ENCODE results near the gene LAYN.

DNA sequence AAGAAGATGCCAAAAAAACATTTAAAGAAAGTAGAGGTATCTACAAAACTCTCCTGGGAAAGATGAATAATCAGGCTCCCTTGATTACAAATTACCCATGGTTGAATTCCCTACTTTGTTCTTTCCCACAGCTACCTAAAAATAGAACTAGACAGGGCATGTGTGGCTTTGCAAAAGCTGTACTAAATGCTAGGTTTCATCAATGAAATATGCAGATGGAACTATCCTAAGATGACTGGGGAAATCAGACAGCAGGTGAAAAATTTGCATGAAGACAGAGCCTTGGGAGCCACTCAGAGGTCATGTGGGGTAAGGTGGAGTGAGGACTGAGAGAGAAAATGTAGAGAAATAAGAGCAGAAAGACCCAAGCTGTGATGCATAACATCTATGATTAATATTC is 14.7 kb downstream of the LAYN start:
- TF ChIP-seq POLR2A (IDR thresholded peaks at IDR 0.05; ENCODE audit: low read length) (no peak), FOSL2 (IDR thresholded peaks at IDR 0.05) (no peak), FOSL2 (CRISPR knock-in tag; IDR thresholded peaks at IDR 0.05) (no peak), ESRRA (IDR thresholded peaks at IDR 0.05; ENCODE audit: borderline replicate concordance, low read length) (no peak), MAFK (IDR thresholded peaks at IDR 0.05; ENCODE audit: partially characterized antibody) (no peak), EP300 (IDR thresholded peaks at IDR 0.05) (no peak), RNF2 (IDR thresholded peaks at IDR 0.05; ENCODE audit: borderline replicate concordance, low read depth) (no peak), JUNB (IDR thresholded peaks at IDR 0.05) (no peak), MYC (IDR thresholded peaks at IDR 0.05; ENCODE audit: borderline replicate concordance, low read length) (no peak)
- TF ChIP-seq, protein P1, sequence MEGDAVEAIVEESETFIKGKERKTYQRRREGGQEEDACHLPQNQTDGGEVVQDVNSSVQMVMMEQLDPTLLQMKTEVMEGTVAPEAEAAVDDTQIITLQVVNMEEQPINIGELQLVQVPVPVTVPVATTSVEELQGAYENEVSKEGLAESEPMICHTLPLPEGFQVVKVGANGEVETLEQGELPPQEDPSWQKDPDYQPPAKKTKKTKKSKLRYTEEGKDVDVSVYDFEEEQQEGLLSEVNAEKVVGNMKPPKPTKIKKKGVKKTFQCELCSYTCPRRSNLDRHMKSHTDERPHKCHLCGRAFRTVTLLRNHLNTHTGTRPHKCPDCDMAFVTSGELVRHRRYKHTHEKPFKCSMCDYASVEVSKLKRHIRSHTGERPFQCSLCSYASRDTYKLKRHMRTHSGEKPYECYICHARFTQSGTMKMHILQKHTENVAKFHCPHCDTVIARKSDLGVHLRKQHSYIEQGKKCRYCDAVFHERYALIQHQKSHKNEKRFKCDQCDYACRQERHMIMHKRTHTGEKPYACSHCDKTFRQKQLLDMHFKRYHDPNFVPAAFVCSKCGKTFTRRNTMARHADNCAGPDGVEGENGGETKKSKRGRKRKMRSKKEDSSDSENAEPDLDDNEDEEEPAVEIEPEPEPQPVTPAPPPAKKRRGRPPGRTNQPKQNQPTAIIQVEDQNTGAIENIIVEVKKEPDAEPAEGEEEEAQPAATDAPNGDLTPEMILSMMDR (IDR thresholded peaks at IDR 0.05) = no peak
- TF ChIP-seq, protein P2, sequence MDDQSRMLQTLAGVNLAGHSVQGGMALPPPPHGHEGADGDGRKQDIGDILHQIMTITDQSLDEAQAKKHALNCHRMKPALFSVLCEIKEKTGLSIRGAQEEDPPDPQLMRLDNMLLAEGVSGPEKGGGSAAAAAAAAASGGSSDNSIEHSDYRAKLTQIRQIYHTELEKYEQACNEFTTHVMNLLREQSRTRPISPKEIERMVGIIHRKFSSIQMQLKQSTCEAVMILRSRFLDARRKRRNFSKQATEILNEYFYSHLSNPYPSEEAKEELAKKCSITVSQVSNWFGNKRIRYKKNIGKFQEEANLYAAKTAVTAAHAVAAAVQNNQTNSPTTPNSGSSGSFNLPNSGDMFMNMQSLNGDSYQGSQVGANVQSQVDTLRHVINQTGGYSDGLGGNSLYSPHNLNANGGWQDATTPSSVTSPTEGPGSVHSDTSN (IDR thresholded peaks at IDR 0.05) = no peak
- TF ChIP-seq, protein P3, sequence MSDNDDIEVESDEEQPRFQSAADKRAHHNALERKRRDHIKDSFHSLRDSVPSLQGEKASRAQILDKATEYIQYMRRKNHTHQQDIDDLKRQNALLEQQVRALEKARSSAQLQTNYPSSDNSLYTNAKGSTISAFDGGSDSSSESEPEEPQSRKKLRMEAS (IDR thresholded peaks at IDR 0.05) = no peak

Measured in A549 (cell line).